AG09309 (cell line): Measurements from ENCODE around the gene COL4A4.
"Not testable (repeated sequence)": the region's sequence is repeated elsewhere in the genome, so short reads cannot be mapped to it uniquely, and the experiment has no call there.

Experiments used
- DNase-seq: peaks from one replicate; pipeline ENCODE4 v3.0.0-alpha.2; 2010; ENCODE audit warnings: low read depth
- H3K4me3 ChIP-seq: 2 replicates; pipeline ENCODE4 v1.5.1; 2011; ENCODE audit warnings: mild to moderate bottlenecking, low read depth, low read length, moderate library complexity; ENCODE audit not compliant: control insufficient read depth
- TF ChIP-seq, protein P1 (sequence below): IDR thresholded peaks from 2 replicates; pipeline ENCODE4 v1.5.1; 2011; ENCODE audit warnings: mild to moderate bottlenecking, low read depth, low read length, inconsistent platforms; ENCODE audit not compliant: insufficient read depth, control insufficient read depth; ENCODE audit errors: missing control alignments

Gene COL4A4

DNA sequence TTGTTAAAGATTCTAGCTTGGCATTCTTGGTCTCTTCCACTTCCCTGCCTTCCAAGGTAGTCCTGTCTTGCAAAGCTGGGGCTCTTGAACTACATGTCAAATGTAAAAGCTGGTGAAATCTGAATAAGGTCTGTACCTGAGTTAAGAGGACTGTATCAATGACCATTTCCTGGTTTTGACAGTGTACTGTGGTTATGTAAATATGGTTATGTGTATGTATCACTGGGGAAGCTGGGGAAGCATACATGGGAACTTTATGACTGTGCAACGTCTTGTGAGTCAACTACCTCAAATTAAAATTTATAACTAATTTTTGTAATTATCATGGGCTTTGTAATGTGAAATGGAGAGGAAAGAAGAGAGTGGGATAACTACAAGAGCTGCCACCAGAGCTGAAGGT, 81.7 kb downstream of the COL4A4 start:
- DNase-seq, result no peak
- TF ChIP-seq, protein P1, sequence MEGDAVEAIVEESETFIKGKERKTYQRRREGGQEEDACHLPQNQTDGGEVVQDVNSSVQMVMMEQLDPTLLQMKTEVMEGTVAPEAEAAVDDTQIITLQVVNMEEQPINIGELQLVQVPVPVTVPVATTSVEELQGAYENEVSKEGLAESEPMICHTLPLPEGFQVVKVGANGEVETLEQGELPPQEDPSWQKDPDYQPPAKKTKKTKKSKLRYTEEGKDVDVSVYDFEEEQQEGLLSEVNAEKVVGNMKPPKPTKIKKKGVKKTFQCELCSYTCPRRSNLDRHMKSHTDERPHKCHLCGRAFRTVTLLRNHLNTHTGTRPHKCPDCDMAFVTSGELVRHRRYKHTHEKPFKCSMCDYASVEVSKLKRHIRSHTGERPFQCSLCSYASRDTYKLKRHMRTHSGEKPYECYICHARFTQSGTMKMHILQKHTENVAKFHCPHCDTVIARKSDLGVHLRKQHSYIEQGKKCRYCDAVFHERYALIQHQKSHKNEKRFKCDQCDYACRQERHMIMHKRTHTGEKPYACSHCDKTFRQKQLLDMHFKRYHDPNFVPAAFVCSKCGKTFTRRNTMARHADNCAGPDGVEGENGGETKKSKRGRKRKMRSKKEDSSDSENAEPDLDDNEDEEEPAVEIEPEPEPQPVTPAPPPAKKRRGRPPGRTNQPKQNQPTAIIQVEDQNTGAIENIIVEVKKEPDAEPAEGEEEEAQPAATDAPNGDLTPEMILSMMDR, result no peak
- no peak overlapping the region for H3K4me3 ChIP-seq

DNA sequence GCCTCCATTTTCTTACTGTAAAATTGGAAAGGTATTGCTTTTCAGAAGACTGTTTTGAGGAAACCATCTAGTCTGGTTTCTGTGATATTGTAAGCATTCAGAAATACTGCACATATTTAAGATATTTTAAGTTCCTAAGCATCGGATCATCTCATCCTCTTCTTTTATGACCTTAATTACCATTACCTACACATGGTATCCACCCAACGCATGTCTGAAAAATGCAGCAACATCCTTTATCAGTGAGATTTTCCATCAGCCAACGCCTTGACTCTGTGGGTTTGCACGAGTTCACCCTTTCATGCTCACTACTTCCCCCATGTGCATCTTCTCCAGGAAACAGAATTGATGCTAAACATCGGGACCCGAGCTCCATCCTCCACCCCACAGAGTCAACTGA, 84.3 kb downstream of the COL4A4 start:
- DNase-seq, result no peak
- TF ChIP-seq, protein P1, result no peak
- H3K4me3 ChIP-seq, result no peak overlapping the region

DNA sequence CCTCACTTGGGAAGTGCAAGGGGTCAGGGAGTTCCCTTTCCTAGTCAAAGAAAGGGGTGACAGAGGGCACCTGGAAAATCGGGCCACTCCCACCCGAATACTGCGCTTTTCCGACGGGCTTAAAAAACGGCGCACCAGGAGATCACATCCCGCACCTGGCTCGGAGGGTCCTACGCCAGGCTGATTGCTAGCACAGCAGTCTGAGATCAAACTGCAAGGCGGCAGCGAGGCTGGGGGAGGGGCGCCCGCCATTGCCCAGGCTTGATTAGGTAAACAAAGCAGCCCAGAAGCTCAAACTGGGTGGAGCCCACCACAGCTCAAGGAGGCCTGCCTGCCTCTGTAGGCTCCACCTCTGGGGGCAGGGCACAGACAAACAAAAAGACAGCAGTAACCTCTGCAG, 98.9 kb downstream of the COL4A4 start:
- not testable (repeated sequence) for H3K4me3 ChIP-seq

DNA sequence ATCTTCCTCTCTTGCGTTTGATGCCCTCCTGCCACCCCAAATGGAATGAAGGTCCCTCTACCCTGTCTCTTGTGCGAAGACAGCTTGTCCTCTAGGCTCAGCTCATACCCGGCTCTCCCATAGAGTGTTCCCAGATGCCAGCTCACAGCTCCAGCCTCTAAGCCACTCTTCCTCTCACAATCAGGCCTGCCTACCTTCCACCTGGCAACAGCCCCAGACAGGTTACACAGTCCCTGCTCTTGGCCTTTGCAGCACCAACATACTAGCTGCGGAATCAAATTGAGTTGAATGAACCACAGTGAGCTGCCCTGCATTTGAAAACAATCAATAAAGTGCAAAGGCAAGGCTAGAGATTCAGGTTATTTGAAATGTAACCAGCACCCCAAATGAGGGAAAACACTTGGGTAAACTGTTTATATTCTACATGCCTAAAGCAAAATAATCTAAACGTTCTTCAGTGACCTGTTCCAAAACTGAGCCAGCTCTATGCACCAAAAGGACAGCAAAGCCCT, 105.1 kb downstream of the COL4A4 start:
- H3K4me3 ChIP-seq, result no peak overlapping the region
- DNase-seq, result no peak
- TF ChIP-seq, protein P1, result no peak

More for the DNA sequence above, 98.9 kb downstream of the COL4A4 start:
- not testable (repeated sequence) for DNase-seq

DNA sequence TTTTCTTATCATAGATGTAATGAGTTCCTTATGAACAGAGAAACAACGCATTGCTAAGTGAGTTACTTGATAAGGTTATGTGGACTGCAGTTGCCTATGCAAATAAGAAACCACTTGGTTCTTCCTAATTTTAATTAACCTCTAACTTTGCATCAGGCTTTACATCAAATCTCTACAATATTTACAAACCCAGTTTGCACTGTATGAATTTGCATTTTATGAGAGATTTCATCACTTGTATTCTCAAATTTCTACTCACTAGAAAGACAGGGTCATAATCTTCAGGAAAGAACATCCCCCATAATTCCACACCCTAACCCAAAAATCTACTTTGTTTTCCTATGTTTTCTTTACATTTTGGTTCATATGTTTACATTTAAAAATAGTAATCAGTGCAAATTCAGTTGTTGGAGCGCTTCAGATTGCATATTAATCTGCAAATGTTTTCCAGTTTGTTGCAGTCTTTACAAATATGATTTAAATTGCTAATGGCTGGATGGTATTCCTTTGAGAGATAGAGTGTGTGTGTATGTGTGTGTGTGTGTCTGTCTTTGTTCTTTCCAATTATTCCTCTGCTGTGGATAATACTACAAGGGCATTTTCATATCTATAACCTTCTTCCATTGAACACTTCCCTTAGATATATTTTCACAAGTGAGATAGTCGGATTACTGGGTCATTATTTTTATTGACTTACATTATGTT, 106.1 kb downstream of the COL4A4 start:
- TF ChIP-seq, protein P1, result no peak

DNA sequence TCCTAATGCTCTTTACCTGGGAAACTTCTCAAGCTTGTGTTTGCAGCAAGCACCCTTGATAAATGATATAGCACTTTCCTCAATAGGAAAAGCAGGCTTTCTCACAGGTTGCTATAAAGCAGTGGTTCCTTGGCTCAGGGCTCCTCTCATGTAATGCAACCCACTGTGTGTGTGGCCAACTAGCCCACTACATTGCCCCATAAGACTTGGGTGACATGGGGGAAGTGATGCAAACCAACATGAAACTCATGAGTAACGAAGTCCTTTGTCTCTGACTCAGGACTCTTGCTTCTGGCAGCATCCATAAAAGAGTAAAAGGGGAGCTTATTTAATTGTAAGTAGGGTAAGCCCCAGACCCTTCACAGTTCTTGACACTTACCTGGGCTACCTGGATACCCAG, 106.9 kb downstream of the COL4A4 start:
- TF ChIP-seq, protein P1, result no peak
- no peak overlapping the region for H3K4me3 ChIP-seq
- no peak for DNase-seq

More for the DNA sequence above, 106.1 kb downstream of the COL4A4 start:
- DNase-seq, result no peak
- no peak overlapping the region for H3K4me3 ChIP-seq

DNA sequence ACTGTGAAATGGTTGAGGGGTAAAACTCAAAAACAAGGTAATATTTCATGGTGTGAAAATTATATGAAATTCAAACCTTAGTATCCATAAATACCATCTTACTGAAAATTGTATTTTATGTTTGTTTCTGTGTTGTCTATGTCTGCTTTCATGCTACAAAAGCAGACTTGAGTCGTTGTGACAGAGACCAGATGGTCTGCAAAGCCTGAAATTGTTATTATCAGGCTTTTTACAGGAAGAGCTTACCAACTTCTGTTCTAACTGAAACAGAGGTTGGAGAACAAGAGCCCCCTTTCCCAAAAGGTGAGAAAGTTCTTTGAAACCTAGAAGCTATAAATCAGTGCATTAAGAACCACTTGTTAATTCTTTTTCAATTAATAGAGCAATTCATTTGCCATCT, 110.0 kb downstream of the COL4A4 start:
- TF ChIP-seq, protein P1, result no peak
- no peak overlapping the region for H3K4me3 ChIP-seq
- no peak for DNase-seq
